GM12878 (cell line): ENCODE data around the gene CD101. TPM values are rescaled to one million over a fixed set of nuclear protein-coding genes. Genes with fewer than 3 reads are reported as not detected.

Source experiments
- ATAC-seq: fragments of 200-7000 bp; cut with Tn5 transposase; 3 replicates; pipeline ENCODE4 v1.9.1; 2020; ENCODE audit warnings: mild to moderate bottlenecking, moderate library complexity
- BruUV-seq: library from RNA; stranded (reverse); fragments of 400-500 nt; replicated peaks from 2 replicates; lab custom pipeline; 2021; lab: Mats Ljungman, UMichigan
- CTCF ChIA-PET: fragments of 300-600 bp; sonication (Branson Sonifier 250); formaldehyde crosslinking; extraction: SDS; loops from one replicate; lab custom pipeline; 2021; ENCODE audit warnings: inconsistent platforms; lab: Yijun Ruan, JAX
- POLR2A ChIA-PET: fragments of 350-600 bp; formaldehyde crosslinking; extraction: SDS; loops from one replicate; lab custom pipeline; 2021; ENCODE audit warnings: inconsistent platforms; lab: Charles Lee
- RAD21 ChIA-PET: fragments of 300-600 bp; sonication (Branson Sonifier 250); formaldehyde crosslinking; loops from one replicate; lab custom pipeline; 2023; ENCODE audit warnings: antibody characterized with exemption; ENCODE audit not compliant: unreplicated experiment; lab: Charles Lee
- SMC1A ChIA-PET: fragments of 300-600 bp; sonication (Branson Sonifier 250); formaldehyde crosslinking; loops from one replicate; lab custom pipeline; 2023; ENCODE audit not compliant: unreplicated experiment, uncharacterized antibody; lab: Charles Lee
- DNase-seq: peaks from one replicate; pipeline ENCODE4 v3.0.0-alpha.2; 2011; ENCODE audit warnings: low read depth, low spot score
- FAIRE-seq: peaks from 3 replicates; lab custom pipeline; 2011; peaks lifted over from hg19 to GRCh38; lab: Jason Lieb, UNC
- H2AFZ ChIP-seq: 2 replicates; pipeline ENCODE4 v1.6.0; 2011; ENCODE audit warnings: low read depth, low read length, control low read depth; ENCODE audit not compliant: control insufficient read depth
- H3K27ac ChIP-seq: 2 replicates; pipeline ENCODE4 v1.5.1; 2011; ENCODE audit warnings: control low read depth; ENCODE audit not compliant: control insufficient read depth, insufficient read depth
- H3K27me3 ChIP-seq, 2 experiments: replicated peaks in 1 of 2; 2 replicates each; pipeline versions ENCODE4 v1.6.0 to v1.6.1; 2011; ENCODE audit warnings: low read length in 1 of 2; ENCODE audit not compliant: control insufficient read depth in 2 of 2, insufficient read depth in 2 of 2
- H3K36me3 ChIP-seq, 2 experiments: 2 replicates each; pipeline ENCODE4 v1.5.1; 2011; ENCODE audit warnings: low read length in 1 of 2; ENCODE audit not compliant: control insufficient read depth in 2 of 2, insufficient read depth in 2 of 2
- H3K4me1 ChIP-seq: 2 replicates; pipeline ENCODE4 v1.6.1; 2011; ENCODE audit warnings: mild to moderate bottlenecking, low read length, moderate library complexity, mixed read lengths; ENCODE audit not compliant: control insufficient read depth, insufficient read depth
- H3K4me2 ChIP-seq: 2 replicates; pipeline ENCODE4 v1.6.0; 2011; ENCODE audit warnings: control low read depth; ENCODE audit not compliant: control insufficient read depth, insufficient read depth
- H3K4me3 ChIP-seq: fragments of 200-600 bp; sonication (generic); 2 replicates; pipeline ENCODE4 v1.5.1; 2016
- H3K79me2 ChIP-seq: 2 replicates; pipeline ENCODE4 v1.6.0; 2011; ENCODE audit warnings: low read length; ENCODE audit not compliant: control insufficient read depth, insufficient read depth
- H3K9ac ChIP-seq: 2 replicates; pipeline ENCODE4 v1.8.0; 2011; ENCODE audit warnings: low read length, control low read depth, mixed read lengths; ENCODE audit not compliant: control insufficient read depth, insufficient read depth
- H3K9me3 ChIP-seq: replicated peaks from 3 replicates; pipeline ENCODE4 v1.5.1; 2011; ENCODE audit warnings: mild to moderate bottlenecking, low read length; ENCODE audit not compliant: control insufficient read depth, insufficient read depth
- H4K20me1 ChIP-seq: 2 replicates; pipeline ENCODE4 v1.6.0; 2011; ENCODE audit not compliant: control insufficient read depth, insufficient read depth
- BRCA1 ChIP-seq: IDR thresholded peaks from 2 replicates; pipeline ENCODE4 v1.6.1; 2011; ENCODE audit warnings: low read depth, low read length, improper control_type of control experiment
- NR2F1 ChIP-seq: fragments of 450-650 bp; conservative IDR thresholded peaks from 2 replicates; pipeline ENCODE4 v1.6.1; 2017; ENCODE audit warnings: mild to moderate bottlenecking
- SIN3A ChIP-seq: IDR thresholded peaks from 2 replicates; pipeline ENCODE4 v1.6.1; 2012; ENCODE audit warnings: low read depth, low read length, improper control_type of control experiment
- USF2 ChIP-seq: IDR thresholded peaks from 2 replicates; pipeline ENCODE4 v1.6.1; 2011; ENCODE audit warnings: low read depth, low read length, improper control_type of control experiment, borderline replicate concordance
- WRNIP1 ChIP-seq: IDR thresholded peaks from 2 replicates; pipeline ENCODE4 v1.6.1; 2011; ENCODE audit warnings: low read depth, low read length, improper control_type of control experiment, borderline replicate concordance
- WGBS: methylation state at CpG from one replicate; pipeline ENCODE4 v1.1.6; 2016; ENCODE audit warnings: low lambda C conversion rate; ENCODE audit not compliant: insufficient replicate concordance, insufficient coverage; ENCODE audit errors: missing lambda C conversion rate; 5-methylcytosine and 5-hydroxymethylcytosine counted together
- in situ Hi-C: fragments of 300-500 bp; cut with MboI; formaldehyde crosslinking; loops from 9 replicates; pipeline ENCODE4 v1.14.3; 2018; ENCODE audit warnings: mixed read lengths
- intact Hi-C: fragments of 100-400 bp; cut with micrococcal nuclease; formaldehyde crosslinking; loops from one replicate; pipeline ENCODE4 v1.14.2; 2022; ENCODE audit not compliant: unreplicated experiment
- polyA plus RNA-seq, 11 experiments: library from polyadenylated mRNA; depleted of rRNA in 4 of 11; unstranded in 6 of 11; stranded (reverse) in 5 of 11; fragments of >200 nt; fragmentation: Nextera tagmentation in 4 of 11; fragmentation: Illumina TruSeq in 1 of 11; extraction: Ambion mirVana in 4 of 11; extraction: Trizol in 1 of 11; gene quantifications; 1 replicate in 1 of 11; 2 replicates in 10 of 11; pipeline versions ENCODE4 v1.2.1 to v1.2.3, GENCODE V29; 2011 to 2016; ENCODE audit warnings: inconsistent platforms in 2 of 11, missing spikeins in 2 of 11, low read depth in 1 of 11
- total RNA-seq, 4 experiments: library from RNA; depleted of rRNA in 3 of 4; stranded (reverse); fragments of >200 nt in 3 of 4; fragmentation: Illumina TruSeq in 1 of 4; extraction: Trizol in 1 of 4; gene quantifications; 2 replicates each; pipeline versions ENCODE4 v1.2.1 to v1.2.3, GENCODE V29; 2013 to 2021
- TF ChIP-seq, protein P1 (sequence below): fragments of 450-650 bp; IDR thresholded peaks from 2 replicates; pipeline ENCODE4 v1.6.1; 2014; ENCODE audit warnings: mild to moderate bottlenecking
- TF ChIP-seq, protein P2 (sequence below): fragments of 450-650 bp; IDR thresholded peaks from 2 replicates; pipeline ENCODE4 v1.6.1; 2016; ENCODE audit warnings: mild to moderate bottlenecking
- TF ChIP-seq, protein P3 (sequence below): IDR thresholded peaks from 2 replicates; pipeline ENCODE4 v1.6.1; 2012; ENCODE audit warnings: low read depth, low read length, improper control_type of control experiment

Gene CD101
- total and polyA plus RNA-seq, 10 of the 15 experiments (the other 5 are each of a cell fraction or from before 2014, with no cell fraction given): 0.56 to 7.9 (median 2.9) TPM

GRCh38 chr1:117036018-117036461 is 34.5 kb downstream of the CD101 start:
- ChIA-PET RAD21 (no interaction called here), POLR2A (interaction anchor here (0.7 kb wide), 1 partner anchor 19 kb away, joined by 3 read pairs; no protein-coding TSS in a partner anchor), CTCF (interaction anchor here (0.8 to 1.1 kb wide), 4 partner anchors 9 to 308 kb away, joined by 3 to 4 read pairs (median 3); no protein-coding TSS in a partner anchor), SMC1A (interaction anchor here (0.7 to 1.0 kb wide), 3 partner anchors 14 to 37 kb away, joined by 3 read pairs; no protein-coding TSS in a partner anchor)
- BruUV-seq: no TSS peak
- Histone ChIP-seq H2AFZ (no peak overlapping the region), H3K9me3 (no peaks in the 10 kb centered on the region), H3K79me2 (no peaks in the 10 kb centered on the region), H3K27ac (no peak overlapping the region), H3K4me1 (no peaks in the 10 kb centered on the region), H3K4me3 (no peak overlapping the region), H3K36me3 (peaks cover 0 to 2% of the 10 kb centered on the region in 2 experiments; a peak in 1 of 4 replicates), H3K9ac (no peak overlapping the region), H4K20me1 (no peaks in the 10 kb centered on the region), H3K27me3 (no peaks in the 10 kb centered on the region), H3K4me2 (no peak overlapping the region)
- intact Hi-C loops (no loop called here), in situ Hi-C loops (no loop called here)
- ATAC-seq (no peak), FAIRE-seq (no peak), DNase-seq (no peak)
- TF ChIP-seq, protein P1, sequence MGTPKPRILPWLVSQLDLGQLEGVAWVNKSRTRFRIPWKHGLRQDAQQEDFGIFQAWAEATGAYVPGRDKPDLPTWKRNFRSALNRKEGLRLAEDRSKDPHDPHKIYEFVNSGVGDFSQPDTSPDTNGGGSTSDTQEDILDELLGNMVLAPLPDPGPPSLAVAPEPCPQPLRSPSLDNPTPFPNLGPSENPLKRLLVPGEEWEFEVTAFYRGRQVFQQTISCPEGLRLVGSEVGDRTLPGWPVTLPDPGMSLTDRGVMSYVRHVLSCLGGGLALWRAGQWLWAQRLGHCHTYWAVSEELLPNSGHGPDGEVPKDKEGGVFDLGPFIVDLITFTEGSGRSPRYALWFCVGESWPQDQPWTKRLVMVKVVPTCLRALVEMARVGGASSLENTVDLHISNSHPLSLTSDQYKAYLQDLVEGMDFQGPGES: no peak
- TF ChIP-seq, protein P2, sequence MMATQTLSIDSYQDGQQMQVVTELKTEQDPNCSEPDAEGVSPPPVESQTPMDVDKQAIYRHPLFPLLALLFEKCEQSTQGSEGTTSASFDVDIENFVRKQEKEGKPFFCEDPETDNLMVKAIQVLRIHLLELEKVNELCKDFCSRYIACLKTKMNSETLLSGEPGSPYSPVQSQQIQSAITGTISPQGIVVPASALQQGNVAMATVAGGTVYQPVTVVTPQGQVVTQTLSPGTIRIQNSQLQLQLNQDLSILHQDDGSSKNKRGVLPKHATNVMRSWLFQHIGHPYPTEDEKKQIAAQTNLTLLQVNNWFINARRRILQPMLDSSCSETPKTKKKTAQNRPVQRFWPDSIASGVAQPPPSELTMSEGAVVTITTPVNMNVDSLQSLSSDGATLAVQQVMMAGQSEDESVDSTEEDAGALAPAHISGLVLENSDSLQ: no peak
- TF ChIP-seq BRCA1: no peak
- TF ChIP-seq SIN3A: no peak
- no peak for TF ChIP-seq NR2F1
- no peak for TF ChIP-seq WRNIP1
- TF ChIP-seq, protein P3, sequence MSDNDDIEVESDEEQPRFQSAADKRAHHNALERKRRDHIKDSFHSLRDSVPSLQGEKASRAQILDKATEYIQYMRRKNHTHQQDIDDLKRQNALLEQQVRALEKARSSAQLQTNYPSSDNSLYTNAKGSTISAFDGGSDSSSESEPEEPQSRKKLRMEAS: no peak
- TF ChIP-seq USF2: no peak
- WGBS: 22% methylated on average over 3 of the region's 6 CpGs
